OCI-LY3 (cell line): Measurements from ENCODE around the gene CIPC.

Experiments used
- EZH2phosphoT487 ChIP-seq: fragments of 200-600 bp; shearing (Covaris generic); IDR thresholded peaks from 2 replicates; pipeline ENCODE4 v1.6.1; 2018; ENCODE audit warnings: antibody characterized with exemption, mixed run types, low read depth
- TF ChIP-seq, protein P1 (sequence below): fragments of 200-600, 300-600 bp; sonication (generic); IDR thresholded peaks from 2 replicates; pipeline ENCODE4 v1.5.1; 2014; ENCODE audit warnings: antibody characterized with exemption, low read length, low read depth

DNA sequence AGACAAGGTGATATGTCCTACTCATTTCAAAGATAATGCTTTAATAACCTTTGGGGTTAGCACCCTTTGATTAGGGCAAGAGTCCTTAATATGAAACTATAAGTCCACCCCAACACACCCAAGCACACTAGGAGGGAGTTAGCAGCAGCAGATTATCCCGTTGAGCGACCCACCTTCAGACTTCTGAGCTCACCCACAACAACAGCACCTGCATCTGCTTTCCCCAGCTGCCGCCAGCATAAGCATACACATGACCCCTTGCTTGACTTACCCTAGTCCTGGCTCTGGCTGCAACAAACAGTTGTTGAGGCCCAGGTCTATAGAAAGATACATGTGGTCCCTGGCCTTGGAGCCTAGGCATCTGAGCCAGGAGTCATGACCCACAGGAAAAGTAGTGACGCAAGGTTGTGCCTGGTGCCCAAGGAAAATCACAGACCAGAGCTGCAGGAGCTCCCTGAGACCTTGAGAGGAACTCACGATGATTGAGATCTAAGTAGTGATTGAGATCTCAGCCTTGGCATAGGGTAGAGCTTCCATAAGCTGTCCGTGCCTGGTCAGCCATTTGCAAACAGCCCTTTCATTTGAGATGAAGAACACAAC lies 24.6 kb downstream of the CIPC start:
- TF ChIP-seq, protein P1, sequence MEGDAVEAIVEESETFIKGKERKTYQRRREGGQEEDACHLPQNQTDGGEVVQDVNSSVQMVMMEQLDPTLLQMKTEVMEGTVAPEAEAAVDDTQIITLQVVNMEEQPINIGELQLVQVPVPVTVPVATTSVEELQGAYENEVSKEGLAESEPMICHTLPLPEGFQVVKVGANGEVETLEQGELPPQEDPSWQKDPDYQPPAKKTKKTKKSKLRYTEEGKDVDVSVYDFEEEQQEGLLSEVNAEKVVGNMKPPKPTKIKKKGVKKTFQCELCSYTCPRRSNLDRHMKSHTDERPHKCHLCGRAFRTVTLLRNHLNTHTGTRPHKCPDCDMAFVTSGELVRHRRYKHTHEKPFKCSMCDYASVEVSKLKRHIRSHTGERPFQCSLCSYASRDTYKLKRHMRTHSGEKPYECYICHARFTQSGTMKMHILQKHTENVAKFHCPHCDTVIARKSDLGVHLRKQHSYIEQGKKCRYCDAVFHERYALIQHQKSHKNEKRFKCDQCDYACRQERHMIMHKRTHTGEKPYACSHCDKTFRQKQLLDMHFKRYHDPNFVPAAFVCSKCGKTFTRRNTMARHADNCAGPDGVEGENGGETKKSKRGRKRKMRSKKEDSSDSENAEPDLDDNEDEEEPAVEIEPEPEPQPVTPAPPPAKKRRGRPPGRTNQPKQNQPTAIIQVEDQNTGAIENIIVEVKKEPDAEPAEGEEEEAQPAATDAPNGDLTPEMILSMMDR = no peak
- no peak for TF ChIP-seq EZH2phosphoT487
